GM12875 (cell line): ENCODE results near the gene SH3PXD2A.

Experiments
- H3K4me3 ChIP-seq: one replicate; pipeline ENCODE4 v1.5.1; 2011; ENCODE audit warnings: low read depth, low read length, control low read depth
- CTCF ChIP-seq: IDR thresholded peaks from 2 replicates; pipeline ENCODE4 v1.5.1; 2011; ENCODE audit warnings: low read depth, mild to moderate bottlenecking, control low read depth, inconsistent platforms, low read length, moderate library complexity, borderline replicate concordance; ENCODE audit not compliant: insufficient read depth

The SH3PXD2A gene

DNA sequence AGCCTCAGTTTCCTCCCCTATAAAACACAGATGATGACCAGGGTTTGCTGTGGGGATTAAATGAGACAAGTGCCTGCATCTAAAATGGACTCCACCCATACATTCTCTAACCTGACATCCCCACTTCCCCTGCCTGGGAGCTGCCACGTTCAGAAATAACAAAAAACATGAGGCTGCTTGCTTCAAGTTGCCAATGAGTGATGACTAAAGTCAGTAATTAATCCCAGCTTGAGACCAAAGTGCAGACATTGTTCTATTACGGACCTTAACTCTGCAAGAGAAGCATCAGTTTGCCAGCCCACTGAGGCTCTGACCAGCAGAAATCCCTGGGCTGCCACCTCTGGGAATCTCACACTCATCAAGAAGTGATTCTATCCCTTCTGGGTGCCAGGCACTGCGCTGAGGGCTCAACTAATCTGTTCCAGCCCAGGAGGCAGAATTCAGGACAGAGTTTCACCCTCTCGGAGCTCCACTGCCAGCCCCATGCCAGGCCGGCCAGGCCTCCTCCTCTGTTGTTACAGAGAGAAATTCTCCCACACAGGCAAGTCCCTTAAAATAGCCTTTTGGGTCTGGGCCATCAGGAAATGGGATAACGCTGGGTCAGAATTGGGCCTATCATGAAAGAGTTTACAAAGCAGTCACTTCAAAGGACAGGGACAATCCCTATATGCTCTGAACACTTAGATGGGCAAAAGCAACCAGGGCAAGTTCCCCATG lies 11.4 kb downstream of the SH3PXD2A start:
- H3K4me3 ChIP-seq, result no peak overlapping the region
- TF ChIP-seq CTCF, result no peak

- H3K4me3 ChIP-seq, result no peak overlapping the region
- no peak for TF ChIP-seq CTCF
Observed at GRCh38 chr10:103843045-103843444, 12.3 kb downstream of the SH3PXD2A start.

DNA sequence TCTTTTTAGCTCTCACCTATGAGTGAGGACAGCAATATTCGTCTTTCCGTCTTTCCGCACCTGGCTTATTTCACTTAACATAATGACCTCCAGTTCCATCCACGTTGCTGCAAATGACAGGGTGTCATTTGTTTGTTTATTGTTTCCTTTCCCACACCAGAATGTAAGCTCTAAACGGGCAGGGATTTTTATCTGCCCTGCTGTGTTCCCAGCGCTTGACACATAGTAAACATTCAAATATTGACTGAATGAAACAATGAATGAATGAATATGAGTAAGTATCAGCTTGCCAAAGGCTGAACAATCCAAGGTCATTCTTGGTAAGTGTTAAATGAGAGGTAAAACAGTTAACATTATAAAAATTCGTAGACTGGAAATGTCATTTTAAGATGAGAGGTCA lies 12.8 kb downstream of the SH3PXD2A start:
- TF ChIP-seq CTCF, result no peak
- no peak overlapping the region for H3K4me3 ChIP-seq

GRCh38 chr10:103841519-103841918 lies 13.9 kb downstream of the SH3PXD2A start:
- no peak overlapping the region for H3K4me3 ChIP-seq
- no peak for TF ChIP-seq CTCF

GRCh38 chr10:103840740-103841070 lies 14.7 kb downstream of the SH3PXD2A start:
- TF ChIP-seq CTCF, result no peak
- no peak overlapping the region for H3K4me3 ChIP-seq

DNA sequence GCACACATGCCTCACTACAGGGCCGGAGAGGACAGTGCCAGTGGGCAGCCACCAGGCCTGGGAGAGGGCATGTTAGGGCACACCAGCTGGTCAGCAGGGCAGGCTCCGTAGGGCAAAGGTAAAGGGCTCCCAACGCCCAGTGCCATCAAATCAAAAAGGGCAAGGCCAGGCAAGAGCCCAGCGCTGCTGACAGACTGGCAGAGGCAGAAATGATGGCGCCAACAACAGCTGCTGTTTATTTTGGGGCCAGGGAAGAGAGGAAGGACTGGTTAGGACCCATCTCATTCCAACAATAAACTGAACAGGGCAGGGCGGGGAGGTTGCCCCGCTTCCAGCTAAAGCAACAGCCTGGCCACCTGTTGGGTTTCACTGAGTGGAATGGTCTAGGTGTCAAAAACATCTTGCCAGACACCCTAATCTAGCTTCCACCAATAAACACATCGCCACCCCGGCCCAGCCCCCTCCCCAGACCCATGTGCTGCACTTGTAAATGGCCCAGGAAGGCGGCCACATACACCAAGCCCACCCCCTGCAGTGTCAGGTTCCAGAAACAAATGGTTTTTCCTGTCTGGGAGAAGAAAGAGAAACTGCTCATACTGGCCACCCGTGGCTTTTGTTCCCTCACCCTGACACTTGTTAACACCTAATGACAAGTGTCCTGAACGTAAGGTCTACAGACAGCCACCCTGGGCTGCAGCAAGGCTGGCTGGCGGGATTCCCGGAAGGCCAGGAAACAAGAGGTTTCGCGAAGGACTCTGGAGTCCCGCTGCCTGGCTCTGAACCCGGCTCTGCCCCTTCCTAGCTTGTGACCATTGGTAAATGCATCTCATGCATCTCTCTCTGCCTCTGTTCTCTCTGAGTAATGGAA lies 15.3 kb downstream of the SH3PXD2A start:
- no peak overlapping the region for H3K4me3 ChIP-seq
- no peak for TF ChIP-seq CTCF

GRCh38 chr10:103839519-103839871 lies 15.9 kb downstream of the SH3PXD2A start:
- no peak for TF ChIP-seq CTCF
- no peak overlapping the region for H3K4me3 ChIP-seq
